Neuronal stem cell (in vitro differentiated cells): Measurements from ENCODE around the gene DCAF4.

Source experiments
- DNase-seq: peaks from one replicate; pipeline ENCODE4 v3.0.0-alpha.2; 2013; ENCODE audit warnings: low spot score
- H2AFZ ChIP-seq: one replicate; pipeline ENCODE4 v1.6.1; 2013; ENCODE audit warnings: mild to moderate bottlenecking, low read length, inconsistent platforms
- H2AK5ac ChIP-seq: 2 replicates; pipeline ENCODE4 v1.6.1; 2013; ENCODE audit warnings: low read depth, mild to moderate bottlenecking, inconsistent platforms, low read length, moderate library complexity, mixed read lengths
- H2BK120ac ChIP-seq: 2 replicates; pipeline ENCODE4 v1.6.1; 2013; ENCODE audit warnings: low read depth, mild to moderate bottlenecking, inconsistent platforms, low read length, moderate library complexity, mixed read lengths
- H2BK12ac ChIP-seq: one replicate; pipeline ENCODE4 v1.6.1; 2013; ENCODE audit warnings: low read length, inconsistent platforms
- H2BK15ac ChIP-seq: 2 replicates; pipeline ENCODE4 v1.6.1; 2013; ENCODE audit warnings: mild to moderate bottlenecking, low read length, inconsistent platforms, mixed read lengths
- H2BK5ac ChIP-seq: one replicate; pipeline ENCODE4 v1.6.1; 2013; ENCODE audit warnings: inconsistent platforms, mild to moderate bottlenecking, low read length, moderate library complexity
- H3K14ac ChIP-seq: one replicate; pipeline ENCODE4 v1.6.1; 2013; ENCODE audit warnings: low read length, inconsistent platforms
- H3K18ac ChIP-seq: 2 replicates; pipeline ENCODE4 v1.6.1; 2013; ENCODE audit warnings: low read length, inconsistent platforms
- H3K23ac ChIP-seq: 2 replicates; pipeline ENCODE4 v1.6.1; 2013; ENCODE audit warnings: low read depth, mild to moderate bottlenecking, mixed read lengths, low read length, inconsistent platforms; ENCODE audit not compliant: poor library complexity
- H3K27ac ChIP-seq: replicated peaks from 3 replicates; pipeline ENCODE4 v1.5.1; 2013; ENCODE audit warnings: low read length, inconsistent platforms
- H3K27me3 ChIP-seq, 3 experiments: 2 replicates each; pipeline ENCODE4 v1.6.1; 2013; ENCODE audit warnings: low read length in 3 of 3, mild to moderate bottlenecking in 2 of 3, inconsistent platforms in 1 of 3, low read depth in 1 of 3, mixed read lengths in 1 of 3, moderate library complexity in 1 of 3; ENCODE audit not compliant: control insufficient read depth in 3 of 3, insufficient read depth in 3 of 3
- H3K36me3 ChIP-seq, 2 donors: replicated peaks in 1 of 2; 2 replicates each; pipeline ENCODE4 v1.6.1; 2013; ENCODE audit warnings: low read length in 2 of 2; ENCODE audit not compliant: control insufficient read depth in 2 of 2, insufficient read depth in 2 of 2
- H3K4ac ChIP-seq: 2 replicates; pipeline ENCODE4 v1.6.1; 2013; ENCODE audit warnings: inconsistent platforms, mild to moderate bottlenecking, low read length, moderate library complexity
- H3K4me1 ChIP-seq, 2 donors: 1 replicate in 1 of 2; 2 replicates in 1 of 2; pipeline ENCODE4 v1.6.1; 2013; ENCODE audit warnings: low read length in 2 of 2, low read depth in 1 of 2; ENCODE audit not compliant: control insufficient read depth in 2 of 2, insufficient read depth in 1 of 2
- H3K4me2 ChIP-seq: one replicate; pipeline ENCODE4 v1.6.1; 2013; ENCODE audit warnings: mild to moderate bottlenecking, low read length, inconsistent platforms; ENCODE audit not compliant: insufficient read depth, poor library complexity, severe bottlenecking
- H3K4me3 ChIP-seq, 2 donors: 2 replicates each; pipeline ENCODE4 v1.5.1; 2013; ENCODE audit warnings: low read length in 2 of 2, mild to moderate bottlenecking in 2 of 2, inconsistent platforms in 1 of 2, moderate library complexity in 1 of 2
- H3K79me1 ChIP-seq: one replicate; pipeline ENCODE4 v1.6.1; 2013; ENCODE audit warnings: low read depth, mild to moderate bottlenecking, inconsistent platforms, low read length, moderate library complexity
- H3K9ac ChIP-seq: one replicate; pipeline ENCODE4 v1.6.1; 2013; ENCODE audit warnings: mild to moderate bottlenecking, low read depth, low read length, inconsistent platforms; ENCODE audit not compliant: poor library complexity
- H3K9me3 ChIP-seq, 2 donors: replicated peaks in 1 of 2; 2 replicates each; pipeline versions ENCODE3 to v1.6.1; 2013; ENCODE audit warnings: low read length in 2 of 2, mild to moderate bottlenecking in 2 of 2, inconsistent platforms in 1 of 2, low read depth in 1 of 2, mixed read lengths in 1 of 2, moderate library complexity in 1 of 2; ENCODE audit not compliant: control insufficient read depth in 2 of 2, insufficient read depth in 1 of 2
- H4K8ac ChIP-seq: one replicate; pipeline ENCODE4 v1.6.1; 2013; ENCODE audit warnings: low read depth, mild to moderate bottlenecking, inconsistent platforms, low read length, moderate library complexity
- H4K91ac ChIP-seq: one replicate; pipeline ENCODE4 v1.6.1; 2013; ENCODE audit warnings: low read length, low read depth, mild to moderate bottlenecking, inconsistent platforms; ENCODE audit not compliant: poor library complexity
- WGBS, 2 donors: extraction: QIAGEN DNeasy Blood & Tissue Kit; methylation state at CpG; one replicate each; pipeline ENCODE4 v1.1.7; 2013; ENCODE audit warnings: missing lambda C conversion rate in 2 of 2, mixed read lengths in 1 of 2; ENCODE audit not compliant: insufficient read length in 2 of 2, insufficient replicate concordance in 1 of 2; ENCODE audit errors: extremely low coverage in 2 of 2; 5-methylcytosine and 5-hydroxymethylcytosine counted together

DCAF4 gene

DNA sequence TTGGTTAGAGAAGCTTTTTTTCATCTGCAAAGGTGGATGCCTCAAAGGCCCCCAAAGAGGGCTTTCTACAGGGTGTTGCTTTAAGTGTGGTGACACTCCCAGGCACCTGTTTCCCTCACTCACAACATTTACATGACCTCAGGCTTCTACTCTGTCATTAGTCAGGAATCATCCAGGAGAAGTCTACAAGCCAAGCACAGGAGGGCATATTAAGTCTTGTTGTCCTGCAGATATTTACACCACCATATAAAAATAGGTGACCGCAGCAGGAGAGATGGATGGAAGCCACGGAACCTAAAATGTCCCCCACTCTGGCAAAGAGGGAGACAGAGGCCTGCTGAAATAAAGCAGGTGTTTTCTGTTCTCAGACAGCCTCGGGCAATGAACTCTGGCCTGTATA lies 24.9 kb upstream of the DCAF4 start:
- H4K91ac ChIP-seq, result no peak overlapping the region
- no peak overlapping the region for H3K23ac ChIP-seq
- no peak overlapping the region for H3K27ac ChIP-seq
- no peak overlapping the region for H3K9ac ChIP-seq
- H3K4me2 ChIP-seq, result no peak overlapping the region
- H2BK120ac ChIP-seq, result no peak overlapping the region
- H2BK5ac ChIP-seq, result no peak overlapping the region
- no peak overlapping the region for H4K8ac ChIP-seq
- H2BK12ac ChIP-seq, result no peak overlapping the region
- H3K4me3 ChIP-seq, result no peak overlapping the region
- H3K27me3 ChIP-seq, result peaks cover 0 to 44% (median 0%) of the 10 kb centered on the region in 3 experiments
- no peak overlapping the region for H3K4ac ChIP-seq
- H2AK5ac ChIP-seq, result no peak overlapping the region
- H2AFZ ChIP-seq, result no peak overlapping the region
- no peaks in the 10 kb centered on the region for H3K9me3 ChIP-seq
- WGBS, 2 donors, result no CpG with 5 or more reads among the region's 3 CpGs
- no peaks in the 10 kb centered on the region for H3K79me1 ChIP-seq
- H3K4me1 ChIP-seq, result no peaks in the 10 kb centered on the region
- no peak overlapping the region for H3K18ac ChIP-seq
- H3K36me3 ChIP-seq, result no peaks in the 10 kb centered on the region
- H3K14ac ChIP-seq, result no peak overlapping the region
- H2BK15ac ChIP-seq, result no peak overlapping the region
- no peak for DNase-seq

DNA sequence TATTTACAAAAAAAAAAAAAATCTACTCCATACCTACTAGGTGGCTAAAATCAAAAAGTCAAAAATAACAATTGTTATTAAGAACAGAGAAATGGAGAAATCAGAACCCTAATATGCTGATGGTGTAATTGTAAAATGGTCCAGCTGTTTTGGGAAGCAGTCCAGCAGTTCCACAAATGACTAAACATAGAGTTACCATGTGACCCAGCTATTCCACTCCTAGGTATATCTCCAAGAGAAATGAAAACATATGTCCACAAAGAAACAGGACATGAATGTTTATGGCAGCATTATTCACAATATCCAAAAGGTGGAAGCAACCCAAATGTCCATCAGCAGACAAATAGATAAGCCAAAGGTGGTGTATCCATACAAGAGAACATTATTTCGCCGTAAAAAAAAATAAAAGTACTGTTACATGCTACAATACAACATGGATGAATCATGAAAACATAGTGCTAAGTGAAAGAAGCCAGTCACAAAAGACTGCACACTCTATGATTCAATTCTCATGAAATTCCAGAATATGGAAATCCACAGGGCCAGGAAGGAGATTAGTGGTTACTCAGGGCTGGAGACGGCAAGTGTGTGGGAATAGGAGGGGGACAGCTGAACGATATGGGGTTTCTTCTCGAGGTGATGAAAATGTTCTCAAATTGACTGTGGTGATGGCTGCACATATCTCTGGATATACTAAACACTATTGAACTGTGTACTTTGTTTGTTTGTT lies 23.3 kb upstream of the DCAF4 start:
- Histone ChIP-seq H2BK12ac (no peak overlapping the region), H3K27me3 (peaks cover 0 to 36% (median 0%) of the 10 kb centered on the region in 3 experiments), H4K91ac (no peak overlapping the region), H3K27ac (no peak overlapping the region), H3K18ac (no peak overlapping the region), H2BK5ac (no peak overlapping the region), H2AK5ac (no peak overlapping the region), H3K4me2 (no peak overlapping the region), H2BK15ac (no peak overlapping the region), H3K4ac (no peak overlapping the region), H3K9me3 (no peaks in the 10 kb centered on the region), H3K36me3 (no peaks in the 10 kb centered on the region), H2AFZ (no peak overlapping the region), H3K23ac (no peak overlapping the region), H3K4me3 (no peak overlapping the region), H2BK120ac (no peak overlapping the region), H3K4me1 (peaks cover 0 to 1% of the 10 kb centered on the region in 2 donors), H3K9ac (no peak overlapping the region), H4K8ac (no peak overlapping the region), H3K79me1 (no peaks in the 10 kb centered on the region), H3K14ac (no peak overlapping the region)
- DNase-seq, result no peak
- no CpG with 5 or more reads among the region's 5 CpGs for WGBS, 2 donors

DNA sequence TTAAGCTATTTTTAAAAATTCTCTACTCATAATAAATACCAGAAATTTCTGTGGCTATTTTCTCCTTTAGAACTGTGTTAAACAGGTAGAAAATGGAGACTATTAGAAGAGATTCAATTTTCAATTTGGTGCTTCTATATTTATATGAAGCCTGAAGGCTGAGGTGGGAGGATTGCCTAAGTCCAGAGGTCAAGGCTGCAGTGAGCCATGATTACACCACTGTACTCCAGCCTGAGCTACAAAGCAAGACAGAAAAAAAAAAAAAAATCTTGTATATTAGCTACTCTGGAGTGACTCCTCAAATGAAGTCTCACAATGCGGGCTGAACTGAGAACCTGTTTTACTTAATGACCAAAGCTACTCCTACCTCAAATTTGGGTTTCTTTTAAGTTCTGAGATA lies 22.5 kb upstream of the DCAF4 start:
- no peak overlapping the region for H3K27ac ChIP-seq
- no peak overlapping the region for H3K4me2 ChIP-seq
- DNase-seq, result no peak
- H3K36me3 ChIP-seq, result no peaks in the 10 kb centered on the region
- H3K14ac ChIP-seq, result no peak overlapping the region
- no peak overlapping the region for H3K4ac ChIP-seq
- H2BK15ac ChIP-seq, result no peak overlapping the region
- H3K79me1 ChIP-seq, result no peaks in the 10 kb centered on the region
- no peak overlapping the region for H2AK5ac ChIP-seq
- H2BK5ac ChIP-seq, result no peak overlapping the region
- peaks cover 0 to 4% of the 10 kb centered on the region in 2 donors for H3K4me1 ChIP-seq
- H4K8ac ChIP-seq, result no peak overlapping the region
- no peak overlapping the region for H4K91ac ChIP-seq
- no peak overlapping the region for H2BK12ac ChIP-seq
- no peak overlapping the region for H3K18ac ChIP-seq
- H3K9me3 ChIP-seq, result no peaks in the 10 kb centered on the region
- no peak overlapping the region for H2AFZ ChIP-seq
- no CpG with 5 or more reads among the region's 1 CpG for WGBS, 2 donors
- peaks cover 0 to 31% (median 0%) of the 10 kb centered on the region in 3 experiments for H3K27me3 ChIP-seq
- H3K4me3 ChIP-seq, result no peak overlapping the region
- H3K9ac ChIP-seq, result no peak overlapping the region
- H3K23ac ChIP-seq, result no peak overlapping the region
- no peak overlapping the region for H2BK120ac ChIP-seq

GRCh38 chr14:72904218-72904617 lies 22.0 kb upstream of the DCAF4 start:
- Histone ChIP-seq H3K9ac (no peak overlapping the region), H2BK5ac (no peak overlapping the region), H2BK120ac (no peak overlapping the region), H2BK15ac (no peak overlapping the region), H3K4me3 (no peak overlapping the region), H3K36me3 (no peaks in the 10 kb centered on the region), H3K27ac (no peak overlapping the region), H4K91ac (no peak overlapping the region), H3K4me1 (peaks cover 0 to 4% of the 10 kb centered on the region in 2 donors), H3K14ac (no peak overlapping the region), H3K18ac (no peak overlapping the region), H4K8ac (no peak overlapping the region), H2BK12ac (no peak overlapping the region), H3K23ac (no peak overlapping the region), H3K4me2 (no peak overlapping the region), H3K27me3 (peaks cover 0 to 26% (median 0%) of the 10 kb centered on the region in 3 experiments), H2AFZ (no peak overlapping the region), H3K79me1 (no peaks in the 10 kb centered on the region), H2AK5ac (no peak overlapping the region), H3K4ac (no peak overlapping the region), H3K9me3 (no peaks in the 10 kb centered on the region)
- DNase-seq, result no peak
- WGBS, 2 donors, result no CpG with 5 or more reads among the region's 1 CpG
